ENCODE data around the gene FABP2. TPM values are rescaled to one million over a fixed set of nuclear protein-coding genes. Genes with fewer than 3 reads are reported as not detected.

Gene FABP2
- total and polyA plus RNA-seq, 2 of the 8 experiments (the other 6 are each of a cell fraction or from before 2014, with no cell fraction given) = not detected

GRCh38 chr4:119314356-119314755, 7.6 kb downstream of the FABP2 start:
- H2BK5ac ChIP-seq (ENCODE audit: low read depth, low read length) = no peak overlapping the region
- peak; percentile 76 for FAIRE-seq
- H3K4me1 ChIP-seq (replicated peaks in 1 of 4; ENCODE audit: control insufficient read depth in 3 of 4, insufficient read depth in 4 of 4, low read length in 3 of 4) = no peaks in the 10 kb centered on the region
- no peak overlapping the region for H4K5ac ChIP-seq (ENCODE audit: insufficient read length, low read depth, low read length)
- POLR2A ChIA-PET (ENCODE audit: partially characterized antibody) = no interaction called here
- H2BK120ac ChIP-seq (replicated peaks; ENCODE audit: low read depth, low read length) = no peak overlapping the region
- H3K14ac ChIP-seq (ENCODE audit: insufficient read length) = no peak overlapping the region
- no peak overlapping the region for H3K4me2 ChIP-seq (ENCODE audit: insufficient read depth in 1 of 2, low read depth in 2 of 2, low read length in 2 of 2)
- CTCF ChIA-PET (ENCODE audit: partially characterized antibody) = interaction anchor here (0.7 to 3.5 kb wide), 8 partner anchors 15 to 182 kb away, joined by 3 to 22 read pairs (median 4); no protein-coding TSS in a partner anchor
- H3K79me1 ChIP-seq (ENCODE audit: low read depth, low read length) = no peaks in the 10 kb centered on the region
- 42% methylated on average over 4 of the region's 4 CpGs; no CpG with 5 or more reads in 1 of the 2 experiments for WGBS, 2 experiments (ENCODE audit: extremely low coverage in 1 of 2, insufficient coverage in 1 of 2, insufficient read length in 1 of 2, insufficient replicate concordance in 2 of 2, low coverage in 1 of 2, low lambda C conversion rate in 2 of 2, missing lambda C conversion rate in 1 of 2)
- no peak overlapping the region for H3K56ac ChIP-seq (replicated peaks; ENCODE audit: insufficient read length, low read depth, low read length)
- H3K27ac ChIP-seq (ENCODE audit: low read depth, low read length) = no peak overlapping the region
- TF ChIP-seq RAD21 (IDR thresholded peaks at IDR 0.05 in 1 of 2, conservative IDR thresholded peaks at IDR 0.05 in 1 of 2; ENCODE audit: low read depth in 2 of 2, low read length in 2 of 2) = peak; percentile 85 to 88
- no peak for TF ChIP-seq RFX5 (IDR thresholded peaks at IDR 0.05; ENCODE audit: borderline replicate concordance, low read depth, low read length)
- no peak for TF ChIP-seq SIX5 (IDR thresholded peaks at IDR 0.05; ENCODE audit: low read depth, low read length)
- no peak for TF ChIP-seq SP4 (IDR thresholded peaks at IDR 0.05; ENCODE audit: low read length)
- TF ChIP-seq TAF7 (optimal IDR thresholded peaks at IDR 0.05; ENCODE audit: borderline replicate concordance, low read depth, low read length) = no peak
- TF ChIP-seq CTBP2 (IDR thresholded peaks at IDR 0.05; ENCODE audit: borderline replicate concordance, insufficient read depth, insufficient read length, low read length) = no peak
- TF ChIP-seq TEAD4 (IDR thresholded peaks at IDR 0.05; ENCODE audit: low read depth, low read length) = no peak
- TF ChIP-seq CREB1 (IDR thresholded peaks at IDR 0.05) = no peak
- TF ChIP-seq TAF1 (IDR thresholded peaks at IDR 0.05; ENCODE audit: low read depth, low read length) = no peak
- peak in 2 of 3 experiments; percentile 58 to 65; a peak in 2 of 4 replicates for TF ChIP-seq CTCF (IDR thresholded peaks at IDR 0.05; ENCODE audit: control extremely low read depth in 1 of 3, insufficient read depth in 1 of 3, low read depth in 1 of 3, low read length in 3 of 3)
- TF ChIP-seq SP1 (IDR thresholded peaks at IDR 0.05; ENCODE audit: low read depth, low read length) = no peak
- no peak for TF ChIP-seq GABPA (IDR thresholded peaks at IDR 0.05; ENCODE audit: borderline replicate concordance, insufficient read depth, low read length)
- H3K23ac ChIP-seq (ENCODE audit: insufficient read length) = no peak overlapping the region
- DNase-seq (ENCODE audit: low read depth in 1 of 2, low spot score in 2 of 2) = no peak
- H4K91ac ChIP-seq (replicated peaks; ENCODE audit: insufficient read length, low read length) = no peak overlapping the region
- H2BK15ac ChIP-seq (ENCODE audit: low read length) = no peak overlapping the region
- no peak overlapping the region for H2BK12ac ChIP-seq (ENCODE audit: low read depth, low read length)
- H3K27me3 ChIP-seq (replicated peaks in 1 of 4; ENCODE audit: control insufficient read depth in 3 of 4, extremely low read depth in 1 of 4, insufficient read depth in 3 of 4, low read length in 3 of 4) = no peaks in the 10 kb centered on the region
- H3K23me2 ChIP-seq (ENCODE audit: low read depth, low read length) = no peaks in the 10 kb centered on the region
- H3K18ac ChIP-seq (ENCODE audit: extremely low read depth, low read length) = no peak overlapping the region
- H3K79me2 ChIP-seq (ENCODE audit: control insufficient read depth in 1 of 2, insufficient read depth in 2 of 2, low read length in 2 of 2) = no peaks in the 10 kb centered on the region
- no peak overlapping the region for H2AFZ ChIP-seq (ENCODE audit: low read length)
- H3K9me3 ChIP-seq (ENCODE audit: insufficient read depth in 2 of 2, low read depth in 1 of 2, low read length in 1 of 2) = no peaks in the 10 kb centered on the region
- H3K4me3 ChIP-seq (ENCODE audit: extremely low read depth in 1 of 4, insufficient read depth in 2 of 4, low read depth in 3 of 4, low read length in 4 of 4) = no peak overlapping the region
- no peak overlapping the region for H3K9ac ChIP-seq (replicated peaks in 1 of 4; ENCODE audit: extremely low read depth in 1 of 4, low read depth in 3 of 4, low read length in 3 of 4)
- H2BK20ac ChIP-seq (ENCODE audit: low read length) = no peak overlapping the region
- no peak overlapping the region for H4K8ac ChIP-seq (ENCODE audit: extremely low read depth, insufficient read depth, low read length)
- no peaks in the 10 kb centered on the region for H3K36me3 ChIP-seq (ENCODE audit: control insufficient read depth in 2 of 4, insufficient read depth in 4 of 4, low read length in 3 of 4)
- no peak overlapping the region for H2AK5ac ChIP-seq (ENCODE audit: low read depth, low read length)
- no peaks in the 10 kb centered on the region for H4K20me1 ChIP-seq (replicated peaks in 1 of 2; ENCODE audit: control insufficient read depth in 1 of 2, insufficient read depth in 2 of 2, low read length in 2 of 2)
- H3K4ac ChIP-seq (replicated peaks; ENCODE audit: insufficient read length, low read depth, low read length) = no peak overlapping the region

Data from H1 (cell line).